COLO668 (cell line): ENCODE results near the gene MAGEC2.

ENCODE experiments used
- DNase-seq: peaks from one replicate; lab custom pipeline; 2025; ENCODE audit not compliant: unreplicated experiment; lab: John Stamatoyannopoulos, UW

MAGEC2 gene

GRCh38 chrX:142204522-142205433 is at the start of gene MAGEC2:
Gene MAGEC2 (minus strand): TSS chrX:142205290. CDS start chrX:142203987, 1,303 bp downstream.
- DNase-seq = no peak

- no peak for DNase-seq
Measured at GRCh38 chrX:142251680-142252079, 46.6 kb upstream of the MAGEC2 start.

DNA sequence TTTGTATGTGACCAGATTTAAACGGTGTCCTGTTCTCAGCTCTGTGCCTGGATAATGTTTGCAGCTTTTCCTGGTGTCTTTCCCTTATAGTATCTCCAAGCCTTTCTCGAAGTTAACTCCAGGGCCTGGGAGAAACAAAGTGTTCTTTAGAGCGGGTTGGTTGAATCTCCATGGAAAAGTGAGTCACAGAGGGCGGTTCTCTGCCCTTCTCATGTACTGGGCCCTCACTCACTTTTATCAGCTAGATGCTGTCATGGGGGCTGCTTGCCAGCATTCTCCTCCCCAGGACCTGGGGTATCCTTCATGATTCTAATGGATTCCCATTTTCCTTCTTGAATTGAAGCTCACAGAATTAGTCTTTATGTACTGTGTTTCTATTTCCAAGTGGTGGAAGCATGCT is 46.1 kb upstream of the MAGEC2 start:
- no peak for DNase-seq

- no peak for DNase-seq
Measured at GRCh38 chrX:142250502-142250901, 45.4 kb upstream of the MAGEC2 start.

DNA sequence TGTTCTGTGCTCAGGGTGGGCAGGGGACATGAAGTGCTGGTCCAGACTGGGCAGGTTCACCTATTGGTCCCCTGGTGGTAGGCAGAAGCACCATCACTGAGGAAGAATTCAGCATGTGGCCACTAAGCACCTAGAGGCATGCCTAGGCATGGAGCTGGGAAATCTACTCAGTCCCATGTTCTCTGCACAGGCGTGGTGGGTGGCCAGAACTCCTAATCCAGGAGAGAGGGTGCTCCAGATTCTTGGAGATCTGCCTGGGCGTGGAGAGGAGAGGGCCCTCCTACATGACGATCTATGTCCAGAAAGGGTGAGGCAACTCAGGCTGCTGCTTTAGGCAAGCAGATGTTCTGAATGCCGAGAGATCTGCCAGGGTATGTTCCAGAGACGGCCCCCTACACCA is 44.6 kb upstream of the MAGEC2 start:
- DNase-seq = no peak

- no peak for DNase-seq
Measured at GRCh38 chrX:142244568-142244967, 39.5 kb upstream of the MAGEC2 start.

DNA sequence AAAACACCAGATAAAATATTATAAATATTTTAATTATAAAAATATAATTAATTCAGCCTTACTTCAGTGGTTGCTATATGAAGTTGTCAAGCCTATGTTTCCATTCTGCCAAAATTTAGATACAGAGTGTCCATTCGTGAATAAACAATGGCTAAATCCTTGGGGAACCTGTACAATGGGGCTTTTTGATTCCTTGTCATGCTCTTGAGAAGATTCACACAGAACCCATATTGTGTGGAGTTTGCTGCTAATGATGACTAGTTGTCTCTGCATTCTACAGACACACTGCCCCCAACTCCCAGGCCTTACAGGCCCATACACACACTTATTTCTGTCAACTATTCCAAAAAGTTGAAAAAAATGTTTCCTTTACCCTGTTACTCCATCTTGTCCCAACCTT is 33.4 kb upstream of the MAGEC2 start:
- DNase-seq = no peak

- DNase-seq = no peak
Measured at GRCh38 chrX:142233400-142233799, 28.3 kb upstream of the MAGEC2 start.

GRCh38 chrX:142214081-142214480 is 9.0 kb upstream of the MAGEC2 start:
- no peak for DNase-seq

DNA sequence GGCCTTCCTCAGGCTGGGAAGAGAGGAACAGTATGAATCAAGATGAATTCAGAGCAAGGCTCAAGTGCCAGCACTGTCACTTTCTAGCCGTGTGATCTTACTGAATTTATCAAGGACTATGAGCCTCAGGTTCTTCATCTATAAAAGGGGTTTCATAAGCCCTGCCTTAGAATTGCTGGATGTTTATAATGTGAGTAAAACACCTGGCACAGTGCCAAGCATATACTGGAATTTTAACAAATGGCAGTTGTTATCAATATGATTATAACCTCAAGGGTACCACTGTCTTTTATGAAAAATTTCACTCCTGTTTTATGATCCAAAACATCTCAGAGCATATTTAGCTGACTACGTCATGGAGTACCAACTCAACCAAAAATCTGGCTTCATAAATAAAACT is 4.0 kb downstream of the MAGEC2 start:
- DNase-seq = no peak

DNA sequence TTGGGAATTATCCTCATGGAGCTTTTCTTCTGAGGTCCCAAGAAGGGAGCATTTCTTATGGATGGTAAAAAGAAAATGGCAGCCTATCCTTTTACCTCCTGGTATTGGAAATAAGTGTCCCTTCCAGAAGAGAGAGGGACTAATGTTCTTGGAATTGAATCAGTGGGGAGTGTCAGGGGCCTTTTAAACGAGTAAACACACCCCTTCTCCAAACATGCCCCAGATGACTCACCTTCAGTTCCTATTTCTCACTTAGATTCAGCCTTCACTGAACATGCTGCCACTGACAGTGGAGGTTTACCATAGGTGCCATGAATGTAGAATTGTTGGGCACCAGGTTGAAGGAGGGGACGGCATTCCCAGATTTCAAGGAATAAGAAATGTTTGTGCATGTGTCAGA is 19.0 kb downstream of the MAGEC2 start:
- no peak for DNase-seq

DNA sequence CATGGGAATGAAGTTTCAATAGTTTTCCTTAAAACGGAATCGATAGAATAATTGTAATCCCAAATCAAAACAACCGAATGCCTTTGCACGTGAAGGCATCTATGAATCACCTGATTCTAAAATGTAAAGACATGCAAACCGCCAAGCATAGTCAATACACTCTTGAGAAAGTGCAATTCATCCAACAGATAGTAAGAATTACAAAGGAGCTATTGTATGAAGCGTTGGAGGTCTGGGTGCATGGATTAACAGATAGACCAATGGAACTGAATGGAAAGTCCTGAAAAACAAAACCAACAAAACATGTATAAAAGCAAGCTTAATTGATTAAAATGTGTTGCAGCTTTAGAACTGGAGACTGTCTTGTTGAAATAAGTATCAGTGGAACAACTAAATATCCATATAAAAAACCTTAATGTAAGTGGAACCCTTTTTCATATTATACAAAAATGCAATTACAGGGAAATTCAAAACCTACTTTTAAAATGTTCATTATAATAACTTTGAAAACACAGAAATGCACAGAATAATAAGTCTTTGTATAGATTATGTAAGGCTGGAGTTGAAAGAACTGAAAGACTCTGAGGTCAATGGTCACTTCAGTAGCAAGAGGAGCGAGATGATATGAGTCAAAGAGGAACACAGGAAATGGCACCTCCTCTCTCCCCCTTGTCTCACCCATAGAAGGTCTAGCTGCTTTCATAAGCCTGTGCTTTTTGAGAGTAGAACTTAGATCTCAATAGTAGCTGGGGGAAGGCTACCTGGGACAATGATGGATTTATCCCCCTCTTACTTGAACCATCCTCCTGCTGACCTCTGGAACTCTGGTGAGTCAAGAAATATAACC is 20.1 kb downstream of the MAGEC2 start:
- DNase-seq = no peak

DNA sequence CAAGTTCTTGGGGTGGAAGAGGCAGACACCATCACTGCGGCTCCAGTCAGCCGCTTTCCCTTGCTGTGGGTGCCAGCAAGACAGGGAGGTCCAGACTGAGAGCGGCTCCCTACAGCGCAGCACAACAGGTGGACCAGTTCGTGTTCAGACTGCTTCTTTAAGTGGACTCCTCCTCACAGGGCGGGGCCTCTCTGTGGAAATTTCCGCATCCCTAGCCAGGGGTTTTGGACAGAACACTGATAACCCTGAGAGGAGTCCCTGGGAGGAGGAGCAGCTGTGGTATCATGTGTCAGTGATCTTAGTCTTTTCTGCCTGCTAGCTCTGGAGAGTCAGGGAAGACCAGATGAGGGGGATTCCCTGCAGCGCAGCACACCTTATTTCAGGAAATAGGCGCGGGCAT is 48.5 kb downstream of the MAGEC2 start:
- no peak for DNase-seq
